ENCODE measurements around the gene DZIP1L. TPM values are rescaled to one million over a fixed set of nuclear protein-coding genes. Genes with fewer than 3 reads are reported as not detected.

The DZIP1L gene
- total and polyA plus RNA-seq, 9 of the 15 experiments (the other 6 are each of a cell fraction or from before 2014, with no cell fraction given), result 0.03 to 1.5 (median 0.48) TPM; not detected in 1

DNA sequence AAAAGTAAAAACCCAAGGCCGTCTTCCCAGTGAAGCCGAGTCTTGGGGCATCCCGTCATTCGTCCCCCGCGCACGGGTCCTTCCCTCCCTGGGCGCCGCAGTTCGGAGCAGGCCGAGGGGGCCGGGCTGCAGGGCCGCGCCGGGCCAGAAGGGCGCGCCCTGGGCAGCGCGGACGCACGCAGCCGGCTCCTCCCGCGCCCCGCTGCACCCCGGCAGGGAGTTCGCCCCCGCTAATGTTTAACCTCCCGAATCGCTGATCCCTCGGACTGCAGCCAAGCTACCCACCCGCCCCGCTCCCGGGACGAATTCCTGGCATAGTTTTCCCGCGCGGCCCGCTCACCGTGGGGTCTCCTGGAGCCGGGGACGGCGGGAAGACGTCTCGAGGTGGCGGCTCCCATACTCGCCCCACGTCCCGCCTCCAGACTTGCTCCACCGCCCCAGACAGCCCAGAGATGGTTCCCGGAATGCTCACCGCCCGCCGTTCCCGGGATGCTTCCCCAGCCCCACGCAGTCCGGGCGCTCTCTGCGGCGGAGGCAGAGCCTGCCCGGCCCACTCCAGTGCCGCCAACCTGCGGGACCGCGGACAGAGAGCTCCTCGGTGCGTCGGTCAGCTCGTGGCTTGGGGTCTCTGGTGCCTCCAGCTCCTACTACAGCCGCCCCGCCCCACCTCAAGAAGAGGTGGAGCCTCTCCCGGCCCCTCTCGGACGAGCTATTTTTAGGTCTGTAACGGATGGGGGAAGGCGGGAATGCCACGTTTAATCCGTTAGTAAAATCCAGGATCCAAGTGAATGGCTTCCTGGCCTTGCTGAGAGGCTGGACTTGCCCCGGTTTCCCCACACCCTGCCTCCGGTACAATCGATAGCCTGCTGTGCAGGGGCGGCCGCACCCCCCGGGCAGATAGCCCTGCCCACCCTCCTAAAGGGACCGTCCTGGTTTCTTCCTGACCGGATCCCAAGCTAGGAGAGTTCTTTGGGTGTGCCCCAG lies at the start of gene DZIP1L (continued):
- TF ChIP-seq, protein P1, sequence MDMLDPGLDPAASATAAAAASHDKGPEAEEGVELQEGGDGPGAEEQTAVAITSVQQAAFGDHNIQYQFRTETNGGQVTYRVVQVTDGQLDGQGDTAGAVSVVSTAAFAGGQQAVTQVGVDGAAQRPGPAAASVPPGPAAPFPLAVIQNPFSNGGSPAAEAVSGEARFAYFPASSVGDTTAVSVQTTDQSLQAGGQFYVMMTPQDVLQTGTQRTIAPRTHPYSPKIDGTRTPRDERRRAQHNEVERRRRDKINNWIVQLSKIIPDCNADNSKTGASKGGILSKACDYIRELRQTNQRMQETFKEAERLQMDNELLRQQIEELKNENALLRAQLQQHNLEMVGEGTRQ (CRISPR knock-in tag; IDR thresholded peaks at IDR 0.05), result no peak
- TF ChIP-seq SMAD2 (IDR thresholded peaks at IDR 0.05; ENCODE audit: low read depth, low read length) (no peak), MCM7 (IDR thresholded peaks at IDR 0.05) (no peak), POLR2AphosphoS2 (IDR thresholded peaks at IDR 0.05; ENCODE audit: low read length) (no peak), CREBBP (IDR thresholded peaks at IDR 0.05; ENCODE audit: low read depth, low read length) (no peak), ZNF165 (CRISPR knock-in tag; IDR thresholded peaks at IDR 0.05; ENCODE audit: borderline replicate concordance) (no peak), BRF2 (IDR thresholded peaks at IDR 0.05; ENCODE audit: borderline replicate concordance, insufficient read depth, insufficient read length) (no peak), MXI1 (IDR thresholded peaks at IDR 0.05; ENCODE audit: low read depth, low read length) (no peak), BCOR (IDR thresholded peaks at IDR 0.05) (no peak), POLR3G (IDR thresholded peaks at IDR 0.05; ENCODE audit: extremely low read depth, insufficient read length, insufficient replicate concordance) (no peak), ZSCAN32 (CRISPR knock-in tag; IDR thresholded peaks at IDR 0.05) (no peak), ZNF699 (CRISPR knock-in tag; IDR thresholded peaks at IDR 0.05; ENCODE audit: insufficient replicate concordance) (no peak), TEAD1 (CRISPR knock-in tag; IDR thresholded peaks at IDR 0.05) (no peak), PHF8 (IDR thresholded peaks at IDR 0.05; ENCODE audit: borderline replicate concordance, low read length) (peak; percentile 38; the same call in 1 of the 2 replicates), CTBP1 (IDR thresholded peaks at IDR 0.05; ENCODE audit: borderline replicate concordance) (peak; percentile 49; the same call in 1 of the 2 replicates), ARHGAP35 (IDR thresholded peaks at IDR 0.05; ENCODE audit: partially characterized antibody) (no peak), TFAM (CRISPR knock-in tag; conservative IDR thresholded peaks at IDR 0.05) (no peak), SNIP1 (IDR thresholded peaks at IDR 0.05; ENCODE audit: low read depth) (no peak), TEAD4 (IDR thresholded peaks at IDR 0.05; ENCODE audit: low read length) (no peak), TEAD4 (CRISPR knock-in tag; IDR thresholded peaks at IDR 0.05; ENCODE audit: borderline replicate concordance) (no peak), SETDB1 (IDR thresholded peaks at IDR 0.05; ENCODE audit: low read length) (no peak), ZBTB7A (IDR thresholded peaks at IDR 0.05; ENCODE audit: borderline replicate concordance, control insufficient read depth, low read depth, low read length) (peak; percentile 22; the same call in 1 of the 2 replicates), RCOR1 (IDR thresholded peaks at IDR 0.05; ENCODE audit: borderline replicate concordance in 1 of 2, low read depth in 2 of 2, low read length in 2 of 2) (no peak), MCM3 (IDR thresholded peaks at IDR 0.05) (no peak)
- TF ChIP-seq, protein P2, sequence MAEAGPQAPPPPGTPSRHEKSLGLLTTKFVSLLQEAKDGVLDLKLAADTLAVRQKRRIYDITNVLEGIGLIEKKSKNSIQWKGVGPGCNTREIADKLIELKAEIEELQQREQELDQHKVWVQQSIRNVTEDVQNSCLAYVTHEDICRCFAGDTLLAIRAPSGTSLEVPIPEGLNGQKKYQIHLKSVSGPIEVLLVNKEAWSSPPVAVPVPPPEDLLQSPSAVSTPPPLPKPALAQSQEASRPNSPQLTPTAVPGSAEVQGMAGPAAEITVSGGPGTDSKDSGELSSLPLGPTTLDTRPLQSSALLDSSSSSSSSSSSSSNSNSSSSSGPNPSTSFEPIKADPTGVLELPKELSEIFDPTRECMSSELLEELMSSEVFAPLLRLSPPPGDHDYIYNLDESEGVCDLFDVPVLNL (CRISPR knock-in tag; IDR thresholded peaks at IDR 0.05; ENCODE audit: low read depth), result no peak
- TF ChIP-seq, protein P3, sequence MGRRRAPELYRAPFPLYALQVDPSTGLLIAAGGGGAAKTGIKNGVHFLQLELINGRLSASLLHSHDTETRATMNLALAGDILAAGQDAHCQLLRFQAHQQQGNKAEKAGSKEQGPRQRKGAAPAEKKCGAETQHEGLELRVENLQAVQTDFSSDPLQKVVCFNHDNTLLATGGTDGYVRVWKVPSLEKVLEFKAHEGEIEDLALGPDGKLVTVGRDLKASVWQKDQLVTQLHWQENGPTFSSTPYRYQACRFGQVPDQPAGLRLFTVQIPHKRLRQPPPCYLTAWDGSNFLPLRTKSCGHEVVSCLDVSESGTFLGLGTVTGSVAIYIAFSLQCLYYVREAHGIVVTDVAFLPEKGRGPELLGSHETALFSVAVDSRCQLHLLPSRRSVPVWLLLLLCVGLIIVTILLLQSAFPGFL (CRISPR knock-in tag; IDR thresholded peaks at IDR 0.05), result no peak

All from K562 (cell line).